ENCODE data around the gene ALPK1. TPM values are rescaled to one million over a fixed set of nuclear protein-coding genes. Genes with fewer than 3 reads are reported as not detected.

ALPK1 gene
- total RNA-seq, 1 donor from 2014 or later, result 26.9 TPM

GRCh38 chr4:112287258-112287989 lies 9.7 kb upstream of the ALPK1 start:
- H3K27ac Mint-ChIP-seq, result no peak overlapping the region
- peak overlapping the region; percentile 33 for H3K4me3 Mint-ChIP-seq

DNA sequence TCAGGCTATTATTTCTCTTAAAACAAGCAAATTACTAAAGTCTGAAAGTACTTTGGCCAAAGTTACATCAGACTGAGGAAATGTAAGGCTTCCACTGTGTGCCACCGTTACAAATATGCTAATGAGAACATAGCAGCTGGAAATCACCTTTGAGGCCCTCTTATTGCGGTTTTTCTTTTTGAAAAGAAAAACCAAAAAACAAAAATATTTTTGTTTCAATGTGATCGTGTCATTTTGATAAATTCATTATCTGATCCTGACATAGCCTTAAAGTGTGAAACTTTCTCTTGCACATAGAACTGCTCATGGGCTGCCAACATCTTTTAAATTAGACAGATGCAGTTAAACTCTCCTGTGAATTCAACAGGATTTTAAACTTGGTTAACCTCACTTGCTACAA lies 8.7 kb upstream of the ALPK1 start:
- no peaks in the 10 kb centered on the region for H3K36me3 Mint-ChIP-seq
- H3K27ac Mint-ChIP-seq, result no peak overlapping the region
- TF ChIP-seq, protein P1, sequence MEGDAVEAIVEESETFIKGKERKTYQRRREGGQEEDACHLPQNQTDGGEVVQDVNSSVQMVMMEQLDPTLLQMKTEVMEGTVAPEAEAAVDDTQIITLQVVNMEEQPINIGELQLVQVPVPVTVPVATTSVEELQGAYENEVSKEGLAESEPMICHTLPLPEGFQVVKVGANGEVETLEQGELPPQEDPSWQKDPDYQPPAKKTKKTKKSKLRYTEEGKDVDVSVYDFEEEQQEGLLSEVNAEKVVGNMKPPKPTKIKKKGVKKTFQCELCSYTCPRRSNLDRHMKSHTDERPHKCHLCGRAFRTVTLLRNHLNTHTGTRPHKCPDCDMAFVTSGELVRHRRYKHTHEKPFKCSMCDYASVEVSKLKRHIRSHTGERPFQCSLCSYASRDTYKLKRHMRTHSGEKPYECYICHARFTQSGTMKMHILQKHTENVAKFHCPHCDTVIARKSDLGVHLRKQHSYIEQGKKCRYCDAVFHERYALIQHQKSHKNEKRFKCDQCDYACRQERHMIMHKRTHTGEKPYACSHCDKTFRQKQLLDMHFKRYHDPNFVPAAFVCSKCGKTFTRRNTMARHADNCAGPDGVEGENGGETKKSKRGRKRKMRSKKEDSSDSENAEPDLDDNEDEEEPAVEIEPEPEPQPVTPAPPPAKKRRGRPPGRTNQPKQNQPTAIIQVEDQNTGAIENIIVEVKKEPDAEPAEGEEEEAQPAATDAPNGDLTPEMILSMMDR (IDR thresholded peaks at IDR 0.05; ENCODE audit: unreplicated experiment), result no peak
- no peaks in the 10 kb centered on the region for H3K9me3 Mint-ChIP-seq
- no peak for DNase-seq (ENCODE audit: low spot score in 2 of 2, unreplicated experiment in 2 of 2)
- peaks cover 17% of the 10 kb centered on the region for H3K4me1 Mint-ChIP-seq
- H3K27me3 Mint-ChIP-seq (ENCODE audit: low read depth), result no peaks in the 10 kb centered on the region
- no peak overlapping the region for H3K4me3 Mint-ChIP-seq

More at GRCh38 chr4:112287258-112287989, 9.7 kb upstream of the ALPK1 start:
- Mint-ChIP-seq H3K36me3 (peaks cover 1% of the 10 kb centered on the region), H3K9me3 (peaks cover 1% of the 10 kb centered on the region), H3K4me1 (peaks cover 23% of the 10 kb centered on the region), H3K27me3 (ENCODE audit: low read depth) (no peaks in the 10 kb centered on the region)
- TF ChIP-seq, protein P1 (IDR thresholded peaks at IDR 0.05; ENCODE audit: unreplicated experiment), result no peak
- DNase-seq (ENCODE audit: low spot score in 2 of 2, unreplicated experiment in 2 of 2), result no peak

DNA sequence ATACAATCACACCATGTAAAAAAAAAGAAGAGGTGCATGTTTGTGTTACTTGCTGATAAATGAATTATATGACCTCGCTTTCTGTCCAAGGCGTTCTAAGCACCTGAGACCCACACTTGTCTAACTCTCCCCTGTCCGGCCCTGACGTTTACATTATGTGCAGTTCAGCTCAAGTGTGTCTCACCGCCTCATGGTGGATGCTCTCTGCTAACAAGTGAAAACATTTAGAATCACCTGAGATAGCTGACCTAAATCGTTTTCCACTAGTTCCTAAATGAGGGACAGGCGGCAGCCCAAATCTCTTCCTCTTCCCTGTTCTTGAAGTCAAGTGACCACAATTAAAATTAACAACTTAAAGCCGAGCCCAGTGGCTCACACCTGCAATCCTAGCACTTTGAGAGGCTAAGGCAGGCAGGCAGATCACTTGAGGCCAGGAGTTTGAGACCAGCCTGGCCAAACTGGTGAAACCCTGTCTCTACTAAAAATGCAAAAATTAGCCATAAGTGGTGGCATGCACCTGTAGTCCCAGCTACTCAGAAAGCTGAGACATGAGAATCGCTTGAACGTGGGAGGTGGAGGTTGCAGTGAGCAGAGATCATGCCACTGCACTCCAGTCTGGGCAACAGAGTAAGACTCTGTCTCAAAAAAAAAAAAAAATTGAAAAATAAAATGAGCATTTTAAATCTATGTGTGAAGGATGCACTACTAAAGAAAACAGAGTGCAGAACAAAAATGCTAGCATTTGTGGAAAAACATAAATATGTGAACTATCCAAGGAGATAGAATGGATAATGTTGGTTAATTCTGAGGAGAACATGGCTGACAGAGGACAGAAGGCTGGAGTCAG lies 7.5 kb upstream of the ALPK1 start:
- Mint-ChIP-seq H3K27me3 (ENCODE audit: low read depth) (no peaks in the 10 kb centered on the region), H3K36me3 (no peaks in the 10 kb centered on the region), H3K27ac (no peak overlapping the region), H3K4me1 (peaks cover 7% of the 10 kb centered on the region), H3K4me3 (no peak overlapping the region), H3K9me3 (no peaks in the 10 kb centered on the region)
- TF ChIP-seq, protein P1 (IDR thresholded peaks at IDR 0.05; ENCODE audit: unreplicated experiment), result no peak
- no peak for DNase-seq (ENCODE audit: low spot score in 2 of 2, unreplicated experiment in 2 of 2)

- H3K4me1 Mint-ChIP-seq, result peaks cover 3% of the 10 kb centered on the region
- H3K27me3 Mint-ChIP-seq (ENCODE audit: low read depth), result no peaks in the 10 kb centered on the region
- no peaks in the 10 kb centered on the region for H3K9me3 Mint-ChIP-seq
- H3K36me3 Mint-ChIP-seq, result no peaks in the 10 kb centered on the region
- no peak overlapping the region for H3K4me3 Mint-ChIP-seq
- no peak for DNase-seq (ENCODE audit: low spot score in 2 of 2, unreplicated experiment in 2 of 2)
- TF ChIP-seq, protein P1 (IDR thresholded peaks at IDR 0.05; ENCODE audit: unreplicated experiment), result no peak
- H3K27ac Mint-ChIP-seq, result no peak overlapping the region
Measured at GRCh38 chr4:112290341-112290740, 6.8 kb upstream of the ALPK1 start.

DNA sequence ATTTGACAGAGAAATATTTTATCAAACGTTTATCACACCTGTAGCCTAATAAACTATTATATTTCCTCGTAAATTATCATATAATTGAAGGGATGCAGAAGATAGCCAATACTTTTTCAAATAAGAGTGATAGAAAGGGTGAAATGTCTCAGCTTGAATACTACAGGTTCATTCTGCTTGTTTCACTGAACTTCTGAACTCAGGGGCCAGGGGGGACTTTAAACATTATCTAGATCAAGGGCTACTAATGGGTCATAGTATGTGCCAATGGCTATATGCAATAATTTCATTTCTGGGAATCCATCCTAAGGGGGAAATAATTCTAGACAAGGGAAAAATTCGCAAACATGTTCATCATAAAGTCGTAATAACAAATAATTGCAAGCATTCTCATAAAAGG lies 2.6 kb downstream of the ALPK1 start:
- TF ChIP-seq, protein P1 (IDR thresholded peaks at IDR 0.05; ENCODE audit: unreplicated experiment), result no peak
- H3K27me3 Mint-ChIP-seq (ENCODE audit: low read depth), result no peaks in the 10 kb centered on the region
- peaks cover 2% of the 10 kb centered on the region for H3K36me3 Mint-ChIP-seq
- H3K9me3 Mint-ChIP-seq, result no peaks in the 10 kb centered on the region
- no peak overlapping the region for H3K4me3 Mint-ChIP-seq
- H3K27ac Mint-ChIP-seq, result no peak overlapping the region
- H3K4me1 Mint-ChIP-seq, result peaks cover 24% of the 10 kb centered on the region
- DNase-seq (ENCODE audit: low spot score in 2 of 2, unreplicated experiment in 2 of 2), result no peak
